NCI-H2107 treated with DMSO at 0.1 percent for 48 hours (cell line): ENCODE data around the gene TEF.
"Not testable (repeated sequence)": the region's sequence is repeated elsewhere in the genome, so short reads cannot be mapped to it uniquely, and the experiment has no call there.

ENCODE experiments used
- DNase-seq: peaks from one replicate; lab custom pipeline; 2025; ENCODE audit not compliant: unreplicated experiment; lab: John Stamatoyannopoulos, UW

TEF gene

GRCh38 chr22:41380993-41381328 is 781 bp upstream of the TEF start:
- DNase-seq = no peak

GRCh38 chr22:41382098-41382578 is 396 bp downstream of the TEF start:
- DNase-seq = no peak

- DNase-seq = no peak
Measured at GRCh38 chr22:41382610-41383009, 868 bp downstream of the TEF start.

GRCh38 chr22:41383085-41383484 is 1.3 kb downstream of the TEF start:
- DNase-seq = peak; percentile 21

GRCh38 chr22:41384128-41384527 is 2.4 kb downstream of the TEF start:
- DNase-seq = no peak

- no peak for DNase-seq
Measured at GRCh38 chr22:41387341-41387740, 5.6 kb downstream of the TEF start.

GRCh38 chr22:41394012-41394356 is 12.2 kb downstream of the TEF start:
- DNase-seq = no peak

- no peak for DNase-seq
Measured at GRCh38 chr22:41395531-41396240, 13.9 kb downstream of the TEF start.

GRCh38 chr22:41397143-41397811 is 15.5 kb downstream of the TEF start:
- no peak for DNase-seq

GRCh38 chr22:41398921-41399320 is 17.2 kb downstream of the TEF start:
- DNase-seq = no peak

- DNase-seq = peak; percentile 75
Measured at GRCh38 chr22:41401781-41402648, 20.3 kb downstream of the TEF start.

- not testable (repeated sequence) for DNase-seq
Measured at GRCh38 chr22:41402851-41403250, 21.1 kb downstream of the TEF start.

- peak; percentile 66 for DNase-seq
Measured at GRCh38 chr22:41403532-41404318, 22.0 kb downstream of the TEF start.

- no peak for DNase-seq
Measured at GRCh38 chr22:41405588-41405987, 23.8 kb downstream of the TEF start.

GRCh38 chr22:41406410-41406809 is 24.7 kb downstream of the TEF start:
- no peak for DNase-seq

GRCh38 chr22:41407433-41407832 is 25.7 kb downstream of the TEF start:
- DNase-seq = no peak

- no peak for DNase-seq
Measured at GRCh38 chr22:41408665-41409064, 26.9 kb downstream of the TEF start.

- no peak for DNase-seq
Measured at GRCh38 chr22:41410311-41410751, 28.6 kb downstream of the TEF start.

- no peak for DNase-seq
Measured at GRCh38 chr22:41411021-41411851, 29.5 kb downstream of the TEF start.

- DNase-seq = no peak
Measured at GRCh38 chr22:41415554-41415953, 33.8 kb downstream of the TEF start.
